AG04449 (cell line): ENCODE measurements around the gene TRMT61A.
"Not testable (repeated sequence)": the region's sequence is repeated elsewhere in the genome, so short reads cannot be mapped to it uniquely, and the experiment has no call there.

Experiments used
- CTCF ChIA-PET: fragments of 350-600 bp; formaldehyde crosslinking; extraction: SDS; loops from one replicate; lab custom pipeline; 2021; ENCODE audit warnings: antibody characterized with exemption; lab: Yijun Ruan, JAX
- POLR2A ChIA-PET: fragments of 400-600, 350-600 bp; formaldehyde crosslinking; extraction: SDS; loops from one replicate; lab custom pipeline; 2020; ENCODE audit warnings: antibody characterized with exemption, inconsistent platforms; lab: Yijun Ruan, JAX
- DNase-seq: peaks from one replicate; pipeline ENCODE4 v3.0.0-alpha.2; 2010; ENCODE audit warnings: low read depth, low spot score
- H3K4me3 ChIP-seq: 2 replicates; pipeline ENCODE4 v1.5.1; 2011; ENCODE audit warnings: low read depth, mild to moderate bottlenecking, control low read depth, low read length
- TF ChIP-seq, protein P1 (sequence below): IDR thresholded peaks from one replicate; pipeline ENCODE4 v1.5.1; 2011; ENCODE audit warnings: mild to moderate bottlenecking, moderate library complexity, low read length, control low read depth, inconsistent platforms; ENCODE audit not compliant: insufficient read depth; ENCODE audit errors: missing control alignments

TRMT61A gene

DNA sequence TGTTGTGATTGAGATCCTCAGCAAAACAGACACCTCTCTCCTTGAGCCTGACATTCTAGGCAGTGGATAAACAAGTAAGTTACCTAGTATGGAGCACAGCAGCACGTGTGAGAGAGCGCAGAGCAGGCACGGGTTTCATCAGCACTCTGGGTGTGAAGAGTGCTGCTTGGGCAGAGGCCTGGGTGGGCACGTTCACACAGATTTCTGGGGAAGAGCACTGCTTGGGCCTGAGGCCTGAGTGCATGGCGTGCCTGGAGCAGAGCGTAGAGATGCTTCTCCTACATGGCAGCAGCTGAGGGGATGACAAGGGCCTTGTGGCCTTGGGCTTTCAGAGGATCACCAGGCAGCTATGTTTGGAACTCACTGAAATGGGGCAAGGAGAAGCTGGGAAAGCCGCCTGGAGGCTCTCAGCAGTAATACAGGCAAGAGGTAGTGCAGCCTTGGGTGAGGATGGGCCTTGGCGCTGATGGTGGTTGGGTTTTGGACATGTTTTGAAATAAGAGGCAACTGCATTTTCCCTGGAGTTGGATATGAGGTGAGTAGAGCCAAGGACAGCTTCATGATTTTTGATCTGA, 23.9 kb upstream of the TRMT61A start:
- TF ChIP-seq, protein P1, sequence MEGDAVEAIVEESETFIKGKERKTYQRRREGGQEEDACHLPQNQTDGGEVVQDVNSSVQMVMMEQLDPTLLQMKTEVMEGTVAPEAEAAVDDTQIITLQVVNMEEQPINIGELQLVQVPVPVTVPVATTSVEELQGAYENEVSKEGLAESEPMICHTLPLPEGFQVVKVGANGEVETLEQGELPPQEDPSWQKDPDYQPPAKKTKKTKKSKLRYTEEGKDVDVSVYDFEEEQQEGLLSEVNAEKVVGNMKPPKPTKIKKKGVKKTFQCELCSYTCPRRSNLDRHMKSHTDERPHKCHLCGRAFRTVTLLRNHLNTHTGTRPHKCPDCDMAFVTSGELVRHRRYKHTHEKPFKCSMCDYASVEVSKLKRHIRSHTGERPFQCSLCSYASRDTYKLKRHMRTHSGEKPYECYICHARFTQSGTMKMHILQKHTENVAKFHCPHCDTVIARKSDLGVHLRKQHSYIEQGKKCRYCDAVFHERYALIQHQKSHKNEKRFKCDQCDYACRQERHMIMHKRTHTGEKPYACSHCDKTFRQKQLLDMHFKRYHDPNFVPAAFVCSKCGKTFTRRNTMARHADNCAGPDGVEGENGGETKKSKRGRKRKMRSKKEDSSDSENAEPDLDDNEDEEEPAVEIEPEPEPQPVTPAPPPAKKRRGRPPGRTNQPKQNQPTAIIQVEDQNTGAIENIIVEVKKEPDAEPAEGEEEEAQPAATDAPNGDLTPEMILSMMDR: no peak
- POLR2A ChIA-PET: no interaction called here
- no peak overlapping the region for H3K4me3 ChIP-seq
- CTCF ChIA-PET: interaction anchor here (1.0 to 12.9 kb wide), 5 partner anchors 10 to 115 kb away, joined by 3 to 175 read pairs (median 4); no protein-coding TSS in a partner anchor
- DNase-seq: no peak

DNA sequence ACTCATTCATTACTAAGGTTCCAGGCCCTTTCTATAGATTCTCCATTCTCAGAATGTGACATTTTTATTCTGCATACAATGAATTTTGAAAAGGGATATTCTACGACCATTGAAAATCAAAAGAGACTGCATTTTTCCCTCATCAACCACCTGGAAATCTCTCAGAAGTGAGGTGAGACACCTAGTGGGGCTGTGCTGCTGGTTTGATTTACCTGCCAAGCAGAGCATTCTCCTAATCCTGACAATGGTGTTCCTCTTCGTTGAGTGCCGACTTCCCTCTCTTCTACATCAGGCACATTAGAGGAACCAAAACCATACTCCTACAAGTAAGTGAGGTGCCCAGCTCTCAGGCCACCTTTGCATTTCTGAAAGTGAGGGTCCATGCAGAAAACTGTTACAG, 21.2 kb upstream of the TRMT61A start:
- CTCF ChIA-PET: interaction anchor here (3.3 to 12.9 kb wide), 3 partner anchors 7 to 39 kb away, joined by 30 to 175 read pairs (median 31); no protein-coding TSS in a partner anchor
- POLR2A ChIA-PET: no interaction called here

DNA sequence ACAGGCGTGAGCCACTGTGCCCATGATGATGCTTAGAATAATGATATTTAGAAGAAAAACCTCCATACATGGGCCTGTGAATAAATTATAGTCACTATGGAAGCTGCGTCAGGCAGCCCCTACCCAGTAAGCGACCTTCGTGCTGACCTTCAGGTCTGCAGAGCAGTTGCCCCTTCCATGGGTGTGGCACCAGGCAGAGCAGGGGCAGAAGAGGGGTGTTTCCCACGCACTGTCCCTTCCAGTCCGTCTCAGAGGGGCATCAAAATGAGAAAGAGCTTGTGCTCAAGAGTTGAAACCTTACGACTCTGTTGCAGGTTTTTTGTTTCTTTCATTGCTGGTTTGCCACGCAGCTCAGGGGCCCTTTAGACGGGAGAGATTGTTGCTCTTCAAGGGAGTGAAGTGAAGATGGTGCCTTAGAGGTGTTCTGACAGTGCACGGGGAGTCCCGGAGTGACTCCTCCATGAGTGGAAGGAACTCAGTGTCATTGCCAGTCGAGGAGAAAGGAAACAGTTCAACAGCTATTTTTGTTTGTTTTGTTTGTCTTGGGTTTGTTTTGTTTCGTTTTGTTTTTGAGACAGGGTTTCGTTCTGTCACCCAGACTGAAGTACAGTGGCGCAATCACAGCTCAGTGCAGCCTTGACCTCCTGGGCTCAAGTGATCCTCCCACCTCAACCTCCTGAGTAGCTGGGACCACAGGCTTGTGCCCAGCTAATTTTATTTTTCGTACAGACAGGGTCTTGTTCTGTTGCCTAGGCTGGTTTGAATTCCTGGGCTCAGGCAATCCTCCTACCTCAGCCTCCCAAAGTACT, 20.3 kb upstream of the TRMT61A start:
- TF ChIP-seq, protein P1: no peak
- no peak overlapping the region for H3K4me3 ChIP-seq
- ChIA-PET CTCF (interaction anchor here (1.1 to 12.9 kb wide), 4 partner anchors 8 to 38 kb away, joined by 5 to 175 read pairs (median 30); no protein-coding TSS in a partner anchor), POLR2A (no interaction called here)
- DNase-seq: no peak

More for the DNA sequence above, 21.2 kb upstream of the TRMT61A start:
- no peak for DNase-seq
- H3K4me3 ChIP-seq: no peak overlapping the region
- TF ChIP-seq, protein P1: no peak

DNA sequence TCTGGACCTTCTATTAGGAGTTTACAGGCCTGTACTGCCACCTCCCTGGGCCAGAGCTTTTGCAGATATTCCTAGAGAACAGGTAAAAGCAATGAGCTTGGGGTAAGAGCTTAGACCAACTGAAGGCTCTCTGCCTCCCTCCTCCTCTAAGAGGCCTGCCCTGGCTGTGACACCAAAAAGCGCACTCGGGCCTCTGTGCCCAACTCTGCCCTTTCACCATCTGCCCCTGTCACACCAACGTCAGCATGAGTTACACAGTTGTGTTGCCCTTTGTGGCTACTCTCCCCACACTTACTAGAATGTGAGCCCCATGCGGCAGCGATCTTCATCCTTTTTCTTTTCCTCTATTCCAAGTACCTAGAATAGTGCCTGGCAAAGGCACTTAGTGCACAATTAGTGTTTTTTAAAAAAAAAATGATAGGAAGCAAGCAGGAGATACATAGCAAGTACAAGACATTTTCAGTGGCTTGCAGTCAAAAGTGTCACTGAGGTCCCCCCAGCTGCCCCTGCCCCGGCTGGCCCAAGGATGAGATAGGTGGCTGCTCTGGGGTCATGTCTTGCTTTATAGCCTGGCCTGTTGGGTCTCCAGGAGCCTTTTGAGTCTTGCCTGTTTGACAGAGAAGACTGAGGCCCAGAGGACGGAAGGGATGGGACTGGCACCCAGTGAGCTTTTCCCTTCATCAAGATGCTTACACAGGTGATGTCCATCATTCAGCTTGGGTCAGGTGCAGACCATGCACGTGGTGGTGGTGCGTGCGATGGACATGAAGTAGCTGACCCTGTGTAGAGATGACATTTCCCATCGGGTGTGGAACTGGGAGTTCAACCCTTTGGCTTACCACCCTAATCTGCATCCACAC, 18.9 kb upstream of the TRMT61A start:
- TF ChIP-seq, protein P1: no peak
- H3K4me3 ChIP-seq: no peak overlapping the region
- DNase-seq: no peak
- ChIA-PET CTCF (interaction anchor here (0.6 to 12.9 kb wide), 5 partner anchors 8 to 37 kb away, joined by 3 to 175 read pairs (median 30); no protein-coding TSS in a partner anchor), POLR2A (no interaction called here)

- TF ChIP-seq, protein P1: no peak
- no peak overlapping the region for H3K4me3 ChIP-seq
- DNase-seq: no peak
- ChIA-PET CTCF (interaction anchor here (0.6 to 4.3 kb wide), 6 partner anchors 7 to 19 kb away, joined by 3 to 31 read pairs (median 4); no protein-coding TSS in a partner anchor), POLR2A (no interaction called here)
Observed at GRCh38 chr14:103510724-103511693, 18.0 kb upstream of the TRMT61A start.

DNA sequence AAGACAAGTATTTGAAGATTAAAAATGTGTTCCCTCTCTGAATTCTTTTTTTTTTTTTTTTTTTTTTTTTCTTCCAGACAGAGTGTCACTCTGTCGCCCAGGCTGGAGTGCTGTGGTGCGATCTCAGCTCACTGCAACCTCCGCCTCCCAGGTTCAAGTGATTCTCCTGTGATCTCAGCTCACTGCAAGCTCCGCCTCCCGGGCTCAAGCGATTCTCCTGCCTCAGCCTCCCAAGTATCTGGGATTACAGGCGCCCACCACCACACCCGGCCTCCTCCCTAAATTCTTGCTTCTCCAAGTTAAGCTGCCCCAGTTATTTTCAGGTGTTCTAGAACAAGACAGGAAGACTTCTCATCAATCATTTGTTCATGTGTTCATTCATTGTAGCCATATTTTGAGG, 16.8 kb upstream of the TRMT61A start:
- H3K4me3 ChIP-seq, POLR2A ChIA-PET, DNase-seq: not testable (repeated sequence)
- CTCF ChIA-PET: interaction anchor here (1.1 to 2.1 kb wide), 3 partner anchors 9 to 16 kb away, joined by 3 to 6 read pairs (median 3); no protein-coding TSS in a partner anchor
